Measurements from ENCODE around the gene SDK1. TPM values are rescaled to one million over a fixed set of nuclear protein-coding genes. Genes with fewer than 3 reads are reported as not detected.

SDK1 gene
- total and polyA plus RNA-seq, 10 of the 15 experiments (the other 5 are each of a cell fraction or from before 2014, with no cell fraction given): 0.14 to 0.33 TPM; not detected in 8

DNA sequence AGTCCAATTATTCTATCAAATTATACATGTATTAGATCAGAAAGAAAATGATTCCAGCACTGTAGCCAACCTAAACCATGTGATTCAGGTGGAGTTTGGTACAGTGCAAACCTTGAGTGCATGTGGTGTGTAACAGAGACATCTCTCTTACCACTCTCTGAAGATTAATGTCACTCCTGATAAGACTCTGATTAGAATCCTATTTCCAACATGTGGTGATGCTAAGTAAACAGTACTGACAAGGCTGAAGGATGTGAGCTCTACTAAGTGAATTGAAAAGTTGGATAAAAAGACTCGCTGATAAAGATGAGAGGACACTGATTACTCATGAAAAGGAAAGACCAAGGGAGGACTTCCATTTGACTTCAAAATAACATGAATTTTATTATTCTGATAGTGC is 232.0 kb downstream of the SDK1 start (continued):
- TF ChIP-seq, protein P1, sequence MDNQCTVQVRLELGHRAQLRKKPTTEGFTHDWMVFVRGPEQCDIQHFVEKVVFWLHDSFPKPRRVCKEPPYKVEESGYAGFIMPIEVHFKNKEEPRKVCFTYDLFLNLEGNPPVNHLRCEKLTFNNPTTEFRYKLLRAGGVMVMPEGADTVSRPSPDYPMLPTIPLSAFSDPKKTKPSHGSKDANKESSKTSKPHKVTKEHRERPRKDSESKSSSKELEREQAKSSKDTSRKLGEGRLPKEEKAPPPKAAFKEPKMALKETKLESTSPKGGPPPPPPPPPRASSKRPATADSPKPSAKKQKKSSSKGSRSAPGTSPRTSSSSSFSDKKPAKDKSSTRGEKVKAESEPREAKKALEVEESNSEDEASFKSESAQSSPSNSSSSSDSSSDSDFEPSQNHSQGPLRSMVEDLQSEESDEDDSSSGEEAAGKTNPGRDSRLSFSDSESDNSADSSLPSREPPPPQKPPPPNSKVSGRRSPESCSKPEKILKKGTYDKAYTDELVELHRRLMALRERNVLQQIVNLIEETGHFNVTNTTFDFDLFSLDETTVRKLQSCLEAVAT (IDR thresholded peaks at IDR 0.05): no peak
- TF ChIP-seq NFIC (IDR thresholded peaks at IDR 0.05; ENCODE audit: low read depth, low read length): no peak
- TF ChIP-seq, protein P2, sequence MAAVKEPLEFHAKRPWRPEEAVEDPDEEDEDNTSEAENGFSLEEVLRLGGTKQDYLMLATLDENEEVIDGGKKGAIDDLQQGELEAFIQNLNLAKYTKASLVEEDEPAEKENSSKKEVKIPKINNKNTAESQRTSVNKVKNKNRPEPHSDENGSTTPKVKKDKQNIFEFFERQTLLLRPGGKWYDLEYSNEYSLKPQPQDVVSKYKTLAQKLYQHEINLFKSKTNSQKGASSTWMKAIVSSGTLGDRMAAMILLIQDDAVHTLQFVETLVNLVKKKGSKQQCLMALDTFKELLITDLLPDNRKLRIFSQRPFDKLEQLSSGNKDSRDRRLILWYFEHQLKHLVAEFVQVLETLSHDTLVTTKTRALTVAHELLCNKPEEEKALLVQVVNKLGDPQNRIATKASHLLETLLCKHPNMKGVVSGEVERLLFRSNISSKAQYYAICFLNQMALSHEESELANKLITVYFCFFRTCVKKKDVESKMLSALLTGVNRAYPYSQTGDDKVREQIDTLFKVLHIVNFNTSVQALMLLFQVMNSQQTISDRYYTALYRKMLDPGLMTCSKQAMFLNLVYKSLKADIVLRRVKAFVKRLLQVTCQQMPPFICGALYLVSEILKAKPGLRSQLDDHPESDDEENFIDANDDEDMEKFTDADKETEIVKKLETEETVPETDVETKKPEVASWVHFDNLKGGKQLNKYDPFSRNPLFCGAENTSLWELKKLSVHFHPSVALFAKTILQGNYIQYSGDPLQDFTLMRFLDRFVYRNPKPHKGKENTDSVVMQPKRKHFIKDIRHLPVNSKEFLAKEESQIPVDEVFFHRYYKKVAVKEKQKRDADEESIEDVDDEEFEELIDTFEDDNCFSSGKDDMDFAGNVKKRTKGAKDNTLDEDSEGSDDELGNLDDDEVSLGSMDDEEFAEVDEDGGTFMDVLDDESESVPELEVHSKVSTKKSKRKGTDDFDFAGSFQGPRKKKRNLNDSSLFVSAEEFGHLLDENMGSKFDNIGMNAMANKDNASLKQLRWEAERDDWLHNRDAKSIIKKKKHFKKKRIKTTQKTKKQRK (IDR thresholded peaks at IDR 0.05; ENCODE audit: low read depth, low read length): no peak
- TF ChIP-seq, protein P3, sequence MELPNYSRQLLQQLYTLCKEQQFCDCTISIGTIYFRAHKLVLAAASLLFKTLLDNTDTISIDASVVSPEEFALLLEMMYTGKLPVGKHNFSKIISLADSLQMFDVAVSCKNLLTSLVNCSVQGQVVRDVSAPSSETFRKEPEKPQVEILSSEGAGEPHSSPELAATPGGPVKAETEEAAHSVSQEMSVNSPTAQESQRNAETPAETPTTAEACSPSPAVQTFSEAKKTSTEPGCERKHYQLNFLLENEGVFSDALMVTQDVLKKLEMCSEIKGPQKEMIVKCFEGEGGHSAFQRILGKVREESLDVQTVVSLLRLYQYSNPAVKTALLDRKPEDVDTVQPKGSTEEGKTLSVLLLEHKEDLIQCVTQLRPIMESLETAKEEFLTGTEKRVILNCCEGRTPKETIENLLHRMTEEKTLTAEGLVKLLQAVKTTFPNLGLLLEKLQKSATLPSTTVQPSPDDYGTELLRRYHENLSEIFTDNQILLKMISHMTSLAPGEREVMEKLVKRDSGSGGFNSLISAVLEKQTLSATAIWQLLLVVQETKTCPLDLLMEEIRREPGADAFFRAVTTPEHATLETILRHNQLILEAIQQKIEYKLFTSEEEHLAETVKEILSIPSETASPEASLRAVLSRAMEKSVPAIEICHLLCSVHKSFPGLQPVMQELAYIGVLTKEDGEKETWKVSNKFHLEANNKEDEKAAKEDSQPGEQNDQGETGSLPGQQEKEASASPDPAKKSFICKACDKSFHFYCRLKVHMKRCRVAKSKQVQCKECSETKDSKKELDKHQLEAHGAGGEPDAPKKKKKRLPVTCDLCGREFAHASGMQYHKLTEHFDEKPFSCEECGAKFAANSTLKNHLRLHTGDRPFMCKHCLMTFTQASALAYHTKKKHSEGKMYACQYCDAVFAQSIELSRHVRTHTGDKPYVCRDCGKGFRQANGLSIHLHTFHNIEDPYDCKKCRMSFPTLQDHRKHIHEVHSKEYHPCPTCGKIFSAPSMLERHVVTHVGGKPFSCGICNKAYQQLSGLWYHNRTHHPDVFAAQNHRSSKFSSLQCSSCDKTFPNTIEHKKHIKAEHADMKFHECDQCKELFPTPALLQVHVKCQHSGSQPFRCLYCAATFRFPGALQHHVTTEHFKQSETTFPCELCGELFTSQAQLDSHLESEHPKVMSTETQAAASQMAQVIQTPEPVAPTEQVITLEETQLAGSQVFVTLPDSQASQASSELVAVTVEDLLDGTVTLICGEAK (IDR thresholded peaks at IDR 0.05; ENCODE audit: borderline replicate concordance): no peak
- no peak for TF ChIP-seq SUZ12 (IDR thresholded peaks at IDR 0.05; ENCODE audit: unreplicated experiment)
- TF ChIP-seq HDAC2 (IDR thresholded peaks at IDR 0.05): no peak
- TF ChIP-seq E2F8 (IDR thresholded peaks at IDR 0.05; ENCODE audit: low read depth, partially characterized antibody): no peak
- TF ChIP-seq, protein P4, sequence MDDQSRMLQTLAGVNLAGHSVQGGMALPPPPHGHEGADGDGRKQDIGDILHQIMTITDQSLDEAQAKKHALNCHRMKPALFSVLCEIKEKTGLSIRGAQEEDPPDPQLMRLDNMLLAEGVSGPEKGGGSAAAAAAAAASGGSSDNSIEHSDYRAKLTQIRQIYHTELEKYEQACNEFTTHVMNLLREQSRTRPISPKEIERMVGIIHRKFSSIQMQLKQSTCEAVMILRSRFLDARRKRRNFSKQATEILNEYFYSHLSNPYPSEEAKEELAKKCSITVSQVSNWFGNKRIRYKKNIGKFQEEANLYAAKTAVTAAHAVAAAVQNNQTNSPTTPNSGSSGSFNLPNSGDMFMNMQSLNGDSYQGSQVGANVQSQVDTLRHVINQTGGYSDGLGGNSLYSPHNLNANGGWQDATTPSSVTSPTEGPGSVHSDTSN (IDR thresholded peaks at IDR 0.05; ENCODE audit: insufficient replicate concordance, low read depth, low read length): no peak
- TF ChIP-seq POU2F2 (IDR thresholded peaks at IDR 0.05; ENCODE audit: borderline replicate concordance, low read depth, low read length): no peak

Measured in GM12878 (cell line).